IPS DF 19.7 (cell line): ENCODE measurements around the gene PTPRN2.

Experiments
- DNase-seq: peaks from one replicate; pipeline ENCODE4 v3.0.0-alpha.2; 2013; ENCODE audit warnings: low read depth, low spot score

PTPRN2 gene

GRCh38 chr7:158031867-158032308 is 555.7 kb downstream of the PTPRN2 start:
- DNase-seq: no peak

DNA sequence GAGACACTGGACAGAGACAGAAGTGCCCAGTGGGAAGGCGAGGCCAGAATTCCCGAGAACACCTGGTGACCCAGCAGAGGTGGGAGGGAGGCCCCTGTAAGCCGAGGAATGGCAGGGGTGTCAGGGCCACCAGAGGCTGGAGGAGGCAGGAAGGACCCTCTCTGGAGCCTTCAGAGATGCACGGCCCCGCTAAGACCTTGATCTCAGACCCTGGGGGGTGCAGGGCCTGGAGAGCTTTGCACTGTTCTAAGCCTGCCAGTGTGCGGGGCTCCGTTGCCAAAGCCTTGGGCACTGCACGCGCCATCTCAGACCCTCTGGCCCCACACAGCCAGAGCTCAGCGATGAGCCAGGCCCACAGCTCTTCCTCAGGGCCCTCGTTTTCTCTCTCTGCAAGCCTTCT is 557.1 kb downstream of the PTPRN2 start:
- DNase-seq: no peak

DNA sequence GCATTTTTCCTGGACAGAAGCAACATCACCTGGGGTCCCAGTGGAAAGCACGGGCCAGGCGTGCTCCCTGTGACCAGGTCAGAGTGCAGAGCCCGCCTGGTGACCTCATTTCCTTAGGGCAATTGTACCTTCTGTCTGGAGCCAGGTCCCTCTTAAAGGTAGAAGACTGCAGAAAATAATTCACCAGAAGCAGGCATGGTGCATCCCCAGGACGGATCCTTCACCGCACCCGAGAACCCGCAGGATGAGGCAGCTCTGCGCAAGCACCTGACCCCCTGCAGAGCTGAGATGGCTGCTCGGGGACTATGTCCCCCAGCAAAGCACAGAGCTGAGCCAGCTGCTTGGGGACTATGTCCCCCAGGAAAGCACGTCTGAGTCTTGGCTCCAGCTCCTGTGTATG is 557.6 kb downstream of the PTPRN2 start:
- no peak for DNase-seq

- DNase-seq: no peak
Observed at GRCh38 chr7:158029509-158029908, 558.1 kb downstream of the PTPRN2 start.

- no peak for DNase-seq
Observed at GRCh38 chr7:158028971-158029370, 558.7 kb downstream of the PTPRN2 start.

DNA sequence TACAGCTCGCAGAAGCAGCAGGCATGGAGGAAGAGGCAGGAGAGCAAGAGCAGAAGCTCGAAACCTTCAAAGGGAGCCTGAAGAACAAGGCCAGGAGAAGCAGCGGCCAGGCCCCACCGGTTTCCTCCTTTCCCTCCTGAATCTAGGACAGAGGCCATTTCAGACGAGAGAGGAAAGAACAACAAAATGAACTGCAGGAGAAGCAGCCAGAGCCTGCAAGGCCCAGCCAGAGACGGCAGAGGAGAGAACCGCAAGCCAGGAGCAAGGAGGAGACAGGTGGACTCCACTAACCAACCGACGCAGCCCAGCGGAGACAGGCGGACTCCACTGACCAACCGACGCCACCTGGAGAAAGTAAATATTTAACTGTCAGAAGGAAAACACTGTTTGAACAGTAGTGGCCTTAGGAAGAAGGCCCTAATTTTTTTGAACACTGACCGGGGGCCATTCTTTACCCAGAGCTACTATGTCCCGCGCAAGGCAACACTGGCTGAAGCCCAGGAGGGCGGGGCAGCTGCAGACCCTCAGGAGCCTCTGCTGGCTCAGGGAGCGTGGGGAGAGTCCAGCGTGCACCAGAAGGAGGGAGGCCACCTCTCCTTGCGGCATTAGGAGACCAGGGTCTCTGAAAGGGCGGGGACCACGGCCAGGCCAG is 559.2 kb downstream of the PTPRN2 start:
- no peak for DNase-seq

- DNase-seq: no peak
Observed at GRCh38 chr7:158027646-158028045, 560.0 kb downstream of the PTPRN2 start.

DNA sequence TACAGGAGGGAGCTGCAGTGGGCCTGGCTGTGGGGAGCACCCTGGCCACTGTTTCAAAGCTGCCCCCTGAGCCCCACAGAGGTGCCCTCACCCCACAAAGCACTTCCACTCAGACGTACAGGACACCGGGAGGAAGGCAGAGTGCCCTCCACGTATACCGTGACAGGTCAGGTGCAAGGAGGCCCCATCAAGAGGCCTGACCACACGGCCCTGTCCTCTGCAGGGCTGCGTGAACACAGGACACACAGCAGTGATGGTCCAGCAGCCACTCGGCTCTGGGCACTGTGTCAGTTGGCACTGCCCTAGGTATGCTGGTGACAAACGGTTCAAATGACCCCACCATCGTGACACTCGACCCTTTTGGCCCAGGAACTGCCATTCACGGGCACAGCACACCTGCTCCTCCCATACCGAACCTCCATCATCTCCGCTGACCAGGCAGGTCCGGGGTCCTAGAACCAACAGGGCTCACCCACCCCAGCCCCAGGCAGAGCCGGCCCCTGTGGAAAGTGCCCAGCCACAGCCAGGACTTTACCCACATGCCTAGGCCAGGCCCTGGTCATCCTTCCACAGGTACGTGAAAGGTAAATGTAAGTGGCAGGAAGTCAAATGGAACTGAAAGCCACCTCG is 560.9 kb downstream of the PTPRN2 start:
- DNase-seq: no peak

GRCh38 chr7:158025686-158026600 is 561.7 kb downstream of the PTPRN2 start:
- no peak for DNase-seq

GRCh38 chr7:158024881-158025280 is 562.7 kb downstream of the PTPRN2 start:
- DNase-seq: no peak

DNA sequence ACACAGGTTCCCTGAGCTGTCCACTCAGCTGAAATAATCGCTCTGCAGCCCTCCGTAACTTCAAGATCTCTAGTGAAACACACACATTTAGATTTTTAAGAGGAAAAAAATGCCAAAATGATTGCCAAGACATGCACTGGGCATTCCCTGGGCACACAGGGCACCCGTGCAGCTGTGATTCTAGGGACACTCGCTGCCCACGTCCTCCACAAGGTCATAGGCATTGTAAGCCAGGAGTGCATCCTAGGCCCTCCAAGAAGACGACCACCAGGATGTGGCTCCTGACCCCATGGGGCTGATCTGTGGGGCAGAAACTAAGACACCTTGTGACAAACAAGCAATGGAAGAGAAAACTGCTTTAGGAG is 563.3 kb downstream of the PTPRN2 start:
- no peak for DNase-seq

GRCh38 chr7:158023681-158024350 is 563.8 kb downstream of the PTPRN2 start:
- no peak for DNase-seq

- DNase-seq: no peak
Observed at GRCh38 chr7:158023157-158023556, 564.5 kb downstream of the PTPRN2 start.

DNA sequence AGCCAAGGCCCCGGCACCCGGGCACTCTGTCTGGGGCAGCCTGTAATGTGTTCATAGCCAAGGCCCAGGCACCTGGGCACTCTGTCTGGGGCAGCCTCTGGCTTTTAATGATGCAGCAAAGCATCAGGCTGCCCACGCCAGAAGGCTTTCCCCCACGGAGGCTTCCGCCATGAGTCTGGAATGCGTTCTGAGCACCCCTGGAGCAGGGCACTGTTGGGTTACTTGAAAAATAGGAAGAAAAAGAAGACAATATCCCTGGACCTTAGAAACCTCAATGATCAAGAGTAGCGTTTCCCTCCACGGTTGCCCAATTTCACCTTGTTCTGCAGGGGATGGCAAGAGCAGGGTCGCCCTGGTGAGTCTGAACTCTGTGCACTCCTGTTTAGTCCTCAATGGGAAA is 565.0 kb downstream of the PTPRN2 start:
- no peak for DNase-seq

DNA sequence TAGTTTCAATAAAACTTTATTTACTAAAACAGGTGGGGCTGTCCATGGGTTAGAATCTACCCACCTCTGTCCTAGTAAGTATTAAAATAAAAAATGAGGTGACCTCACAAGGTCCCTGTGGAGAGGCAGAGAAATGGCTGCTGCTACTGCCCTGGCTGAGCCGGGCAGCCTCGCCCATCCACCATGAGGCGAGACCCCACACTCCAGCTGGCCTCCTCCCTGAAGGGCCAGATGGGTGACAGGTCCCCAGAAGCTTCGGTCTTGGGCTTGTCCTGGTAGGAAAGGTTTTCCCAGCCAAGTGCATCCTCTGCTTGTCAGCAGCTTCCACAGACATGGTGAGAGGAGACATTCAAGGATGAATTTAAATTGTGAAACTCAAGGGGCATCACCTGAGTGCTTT is 565.8 kb downstream of the PTPRN2 start:
- no peak for DNase-seq

DNA sequence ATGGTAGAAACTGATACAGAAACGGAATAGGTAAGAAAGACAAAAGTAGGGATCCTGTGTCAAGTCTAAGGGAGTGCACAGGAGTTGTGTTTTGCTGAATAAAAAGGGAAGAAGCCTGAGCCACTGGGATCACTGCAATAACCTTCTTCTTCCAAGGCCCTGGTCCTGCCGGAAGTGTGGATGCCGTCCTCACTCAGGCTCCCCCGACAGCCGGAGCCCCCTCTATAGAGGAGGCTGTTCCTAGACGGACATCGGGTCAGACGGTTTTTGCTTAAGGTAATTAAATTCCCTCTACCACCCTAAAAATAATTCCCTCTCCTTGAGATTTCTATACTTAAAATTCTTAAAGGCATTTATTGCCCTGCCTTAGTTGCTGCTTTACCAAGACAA is 566.9 kb downstream of the PTPRN2 start:
- no peak for DNase-seq

DNA sequence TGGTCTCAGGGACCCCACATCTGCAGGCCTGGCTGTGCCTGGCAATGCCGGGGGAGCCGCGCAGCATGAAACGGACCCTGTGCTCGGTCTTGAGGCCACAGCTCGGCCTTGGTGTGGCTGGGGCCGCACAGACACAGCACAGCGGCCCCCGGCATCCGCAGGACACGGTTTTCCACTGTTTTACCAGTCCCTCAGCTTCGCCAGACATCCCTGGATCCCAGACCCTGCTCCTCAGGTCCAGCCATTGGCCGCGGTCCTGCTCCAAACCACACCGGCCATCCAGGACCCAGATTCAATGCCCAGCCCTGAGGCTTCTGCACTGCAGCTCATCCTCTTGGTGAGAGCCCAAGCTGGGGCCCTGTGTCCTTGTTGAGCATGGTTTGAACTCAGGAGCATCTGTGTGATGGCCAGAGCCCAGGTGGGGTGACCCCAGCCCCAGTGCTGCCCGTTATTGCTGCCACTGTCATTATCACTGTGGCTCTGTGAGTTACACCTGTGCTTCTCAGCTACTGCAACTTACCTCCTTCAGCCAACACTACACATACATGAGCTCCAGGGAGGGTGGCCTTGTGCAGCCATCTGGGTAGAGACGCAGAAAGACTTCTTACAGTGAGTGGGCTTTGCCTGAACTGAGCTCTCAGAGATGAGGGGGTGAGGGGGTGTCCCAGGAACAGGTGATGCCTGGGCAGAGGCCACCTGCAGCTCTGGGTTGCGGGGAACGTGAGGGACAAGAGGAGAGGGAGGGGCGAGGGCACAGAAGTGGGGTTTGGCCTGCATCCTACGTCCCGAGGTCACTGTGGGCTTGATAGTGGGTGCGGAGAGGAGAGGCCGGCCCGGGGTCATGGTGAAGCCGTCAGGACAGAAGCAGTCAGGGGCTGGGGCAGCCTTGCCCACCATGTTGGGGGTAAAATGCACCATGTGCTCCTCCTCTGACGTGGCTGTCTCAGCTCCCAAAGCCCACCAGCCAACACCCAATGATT is 567.6 kb downstream of the PTPRN2 start:
- no peak for DNase-seq

DNA sequence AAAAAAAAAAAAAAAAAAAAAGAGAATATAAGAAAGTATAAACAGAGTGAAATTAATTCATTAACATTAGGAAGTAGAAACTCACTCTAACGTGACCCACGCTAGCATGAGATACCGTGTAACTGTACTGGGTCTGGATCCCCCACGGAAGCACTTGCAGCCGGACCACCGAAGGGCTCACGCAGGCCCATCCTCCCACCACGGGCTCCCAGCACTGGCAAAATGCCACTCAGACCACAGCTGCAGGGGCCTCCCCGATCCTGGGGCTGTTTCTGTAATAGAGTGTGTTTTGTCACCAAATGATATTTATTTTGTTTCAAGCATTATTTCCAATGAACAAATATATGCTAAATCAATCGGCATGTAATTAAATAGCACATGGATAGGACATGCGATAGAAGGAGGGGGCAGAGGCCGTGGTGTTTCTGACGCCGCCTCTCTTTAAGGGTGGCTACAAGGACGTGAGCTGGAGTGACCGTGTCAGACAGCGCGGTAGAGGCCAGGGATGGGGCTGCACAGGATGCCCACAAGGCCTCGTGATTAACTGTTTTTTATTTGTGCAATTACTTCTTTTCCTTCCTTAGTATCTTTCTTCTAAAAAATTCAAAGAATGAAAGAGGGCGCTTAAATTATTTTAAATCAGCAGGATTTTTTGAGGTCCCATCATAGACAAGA is 568.5 kb downstream of the PTPRN2 start:
- DNase-seq: no peak

- no peak for DNase-seq
Observed at GRCh38 chr7:158018098-158018762, 569.4 kb downstream of the PTPRN2 start.
